Measurements from ENCODE around the gene DNAJB12.
"Not testable (repeated sequence)": the region's sequence is repeated elsewhere in the genome, so short reads cannot be mapped to it uniquely, and the experiment has no call there.

DNAJB12 gene

GRCh38 chr10:72332423-72333111 is 22.2 kb downstream of the DNAJB12 start:
- no peak for TF ChIP-seq CTCF (IDR thresholded peaks at IDR 0.05; ENCODE audit: low read depth, low read length)
- no peak for DNase-seq (ENCODE audit: low read depth in 2 of 2)
- H3K4me3 ChIP-seq (replicated peaks in 1 of 2; ENCODE audit: low read depth in 2 of 2, low read length in 2 of 2) = no peak overlapping the region

- no peak for TF ChIP-seq CTCF (IDR thresholded peaks at IDR 0.05; ENCODE audit: low read depth, low read length)
- no peak overlapping the region for H3K4me3 ChIP-seq (replicated peaks in 1 of 2; ENCODE audit: low read depth in 2 of 2, low read length in 2 of 2)
- DNase-seq (ENCODE audit: low read depth in 2 of 2) = peak; percentile 56 to 96
These were observed 22.9 kb downstream of the DNAJB12 start for GRCh38 chr10:72331575-72332422.

GRCh38 chr10:72330069-72330426 is 24.7 kb downstream of the DNAJB12 start:
- no peak overlapping the region for H3K4me3 ChIP-seq (replicated peaks in 1 of 2; ENCODE audit: low read depth in 2 of 2, low read length in 2 of 2)
- no peak for DNase-seq (ENCODE audit: low read depth in 2 of 2)
- no peak for TF ChIP-seq CTCF (IDR thresholded peaks at IDR 0.05; ENCODE audit: low read depth, low read length)

GRCh38 chr10:72329290-72330068 is 25.2 kb downstream of the DNAJB12 start:
- no peak for TF ChIP-seq CTCF (IDR thresholded peaks at IDR 0.05; ENCODE audit: low read depth, low read length)
- DNase-seq (ENCODE audit: low read depth in 2 of 2) = no peak
- H3K4me3 ChIP-seq (replicated peaks in 1 of 2; ENCODE audit: low read depth in 2 of 2, low read length in 2 of 2) = no peak overlapping the region

GRCh38 chr10:72328829-72329204 is 25.9 kb downstream of the DNAJB12 start:
- no peak for DNase-seq (ENCODE audit: low read depth in 2 of 2)
- H3K4me3 ChIP-seq (replicated peaks in 1 of 2; ENCODE audit: low read depth in 2 of 2, low read length in 2 of 2) = no peak overlapping the region
- TF ChIP-seq CTCF (IDR thresholded peaks at IDR 0.05; ENCODE audit: low read depth, low read length) = no peak

GRCh38 chr10:72328045-72328828 is 26.5 kb downstream of the DNAJB12 start:
- no peak overlapping the region for H3K4me3 ChIP-seq (replicated peaks in 1 of 2; ENCODE audit: low read depth in 2 of 2, low read length in 2 of 2)
- DNase-seq (ENCODE audit: low read depth in 2 of 2) = peak; percentile 80 to 83
- TF ChIP-seq CTCF (IDR thresholded peaks at IDR 0.05; ENCODE audit: low read depth, low read length) = peak; percentile 63

GRCh38 chr10:72326665-72327603 is 27.8 kb downstream of the DNAJB12 start:
- not testable (repeated sequence) for DNase-seq (ENCODE audit: low read depth in 2 of 2); H3K4me3 ChIP-seq (replicated peaks in 1 of 2; ENCODE audit: low read depth in 2 of 2, low read length in 2 of 2)
